DMS153 treated with DMSO at 0.1 percent for 48 hours (cell line): Measurements from ENCODE around the gene ZNF273.
"Not testable (repeated sequence)": the region's sequence is repeated elsewhere in the genome, so short reads cannot be mapped to it uniquely, and the experiment has no call there.

ENCODE experiments used
- DNase-seq: peaks from one replicate; lab custom pipeline; 2025; ENCODE audit not compliant: unreplicated experiment; lab: John Stamatoyannopoulos, UW

ZNF273 gene

GRCh38 chr7:64944667-64945502 is 41.8 kb downstream of the ZNF273 start:
- DNase-seq: not testable (repeated sequence)

- DNase-seq: no peak
Observed at GRCh38 chr7:64945503-64946175, 42.6 kb downstream of the ZNF273 start.

- no peak for DNase-seq
Observed at GRCh38 chr7:64946772-64947171, 43.7 kb downstream of the ZNF273 start.

- no peak for DNase-seq
Observed at GRCh38 chr7:64947252-64948000, 44.4 kb downstream of the ZNF273 start.

GRCh38 chr7:64948774-64949173 is 45.7 kb downstream of the ZNF273 start:
- DNase-seq: not testable (repeated sequence)

- DNase-seq: not testable (repeated sequence)
Observed at GRCh38 chr7:64950673-64951072, 47.6 kb downstream of the ZNF273 start.

- DNase-seq: no peak
Observed at GRCh38 chr7:64951250-64951848, 48.3 kb downstream of the ZNF273 start.

GRCh38 chr7:64959072-64959747 is 56.1 kb downstream of the ZNF273 start:
- peak; percentile 11 for DNase-seq

GRCh38 chr7:64965594-64965993 is 62.5 kb downstream of the ZNF273 start:
- no peak for DNase-seq

GRCh38 chr7:64978497-64979203 is 75.6 kb downstream of the ZNF273 start:
- no peak for DNase-seq
